ENCODE results near the gene WDFY4.

The WDFY4 gene

DNA sequence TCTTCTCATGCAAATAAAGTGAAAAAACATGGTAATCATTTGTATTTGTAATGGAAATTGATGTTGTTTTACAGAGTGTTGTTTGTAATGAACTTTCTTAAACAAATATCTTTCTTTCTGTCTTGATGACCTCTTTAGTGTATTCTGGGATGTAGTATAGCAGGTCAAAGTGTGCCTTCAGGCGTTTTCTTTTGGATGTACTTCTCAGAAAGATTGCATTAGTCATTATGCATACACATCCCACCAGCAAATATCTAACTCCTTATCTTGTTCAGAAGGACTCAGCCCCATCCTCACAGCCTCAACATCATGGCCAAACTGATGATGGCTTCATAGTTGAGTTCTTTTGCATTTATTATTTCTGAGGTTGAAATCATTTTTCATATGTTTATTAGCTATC lies 130.3 kb downstream of the WDFY4 start:
- H4K91ac ChIP-seq (ENCODE audit: low read depth, low read length) = no peak overlapping the region
- no peak overlapping the region for H4K12ac ChIP-seq (ENCODE audit: low read depth, low read length)
- no peak overlapping the region for H2BK12ac ChIP-seq (ENCODE audit: low read length)
- no peak overlapping the region for H2BK120ac ChIP-seq (ENCODE audit: insufficient read depth, low read length, poor library complexity)
- no CpG with 5 or more reads among the region's 1 CpG for WGBS (ENCODE audit: extremely low coverage, insufficient coverage, insufficient read length)
- H4K8ac ChIP-seq (ENCODE audit: low read depth, low read length) = no peak overlapping the region
- H2BK5ac ChIP-seq (ENCODE audit: low read depth, low read length, poor library complexity) = no peak overlapping the region
- H3K36me3 ChIP-seq (ENCODE audit: control insufficient read depth in 1 of 2, insufficient read depth in 2 of 2, low read length in 2 of 2) = no peaks in the 10 kb centered on the region
- no peaks in the 10 kb centered on the region for H3K79me2 ChIP-seq (ENCODE audit: control insufficient read depth, insufficient read depth, low read length, poor library complexity)
- H3K4me2 ChIP-seq (ENCODE audit: low read length) = no peak overlapping the region
- peaks cover 2% of the 10 kb centered on the region for H3K9me3 ChIP-seq (ENCODE audit: insufficient read depth, low read depth, low read length)
- peaks cover 0 to 4% of the 10 kb centered on the region in 2 experiments for H3K4me1 ChIP-seq (ENCODE audit: control insufficient read depth in 1 of 2, insufficient read depth in 2 of 2, low read length in 2 of 2)
- H3K14ac ChIP-seq (ENCODE audit: low read length) = no peak overlapping the region
- no peaks in the 10 kb centered on the region for H3K27me3 ChIP-seq (ENCODE audit: insufficient read depth, low read length)
- DNase-seq = no peak
- H3K18ac ChIP-seq (ENCODE audit: low read length) = no peak overlapping the region
- H3K79me1 ChIP-seq (ENCODE audit: low read length) = no peaks in the 10 kb centered on the region
- no peak overlapping the region for H3K23ac ChIP-seq (ENCODE audit: low read length)
- H3K4me3 ChIP-seq (ENCODE audit: low read depth, low read length) = no peak overlapping the region
- H2AFZ ChIP-seq (ENCODE audit: insufficient read depth, low read length, poor library complexity) = no peak overlapping the region
- H3K9ac ChIP-seq (ENCODE audit: low read length) = no peak overlapping the region
- H2AK5ac ChIP-seq (ENCODE audit: low read length) = no peak overlapping the region
- H3K27ac ChIP-seq (ENCODE audit: low read depth, low read length) = no peak overlapping the region
- no peak overlapping the region for H3K4ac ChIP-seq (ENCODE audit: low read depth, low read length)

DNA sequence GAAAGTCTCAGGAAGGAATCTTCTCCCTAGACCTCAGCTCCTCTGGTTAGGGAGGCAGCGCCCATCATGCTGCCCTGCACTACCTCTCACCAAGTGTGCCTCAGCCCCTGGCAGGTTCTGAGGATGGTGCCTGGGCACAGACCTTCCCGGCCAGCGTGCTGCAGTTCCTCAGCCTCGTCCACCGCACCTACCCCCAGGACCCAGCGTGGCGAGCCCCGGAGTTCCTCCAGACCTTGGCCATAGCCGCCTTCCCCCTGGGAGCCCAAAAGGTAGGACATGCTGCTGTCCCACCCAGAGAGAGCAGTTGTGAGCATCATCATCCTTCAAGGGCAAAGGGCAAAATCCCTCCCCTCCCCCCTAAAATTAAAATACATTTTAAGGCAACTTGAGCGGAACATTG lies 132.5 kb downstream of the WDFY4 start:
- Histone ChIP-seq H2AK5ac (ENCODE audit: low read length) (no peak overlapping the region), H3K14ac (ENCODE audit: low read length) (no peak overlapping the region), H4K91ac (ENCODE audit: low read depth, low read length) (no peak overlapping the region), H3K27me3 (ENCODE audit: insufficient read depth, low read length) (no peaks in the 10 kb centered on the region), H3K9ac (ENCODE audit: low read length) (no peak overlapping the region), H3K9me3 (ENCODE audit: insufficient read depth, low read depth, low read length) (peaks cover 4% of the 10 kb centered on the region), H3K4me1 (ENCODE audit: control insufficient read depth in 1 of 2, insufficient read depth in 2 of 2, low read length in 2 of 2) (no peaks in the 10 kb centered on the region), H3K23ac (ENCODE audit: low read length) (no peak overlapping the region), H2AFZ (ENCODE audit: insufficient read depth, low read length, poor library complexity) (no peak overlapping the region), H3K36me3 (ENCODE audit: control insufficient read depth in 1 of 2, insufficient read depth in 2 of 2, low read length in 2 of 2) (no peaks in the 10 kb centered on the region), H4K8ac (ENCODE audit: low read depth, low read length) (no peak overlapping the region), H3K27ac (ENCODE audit: low read depth, low read length) (no peak overlapping the region), H4K12ac (ENCODE audit: low read depth, low read length) (no peak overlapping the region), H3K4ac (ENCODE audit: low read depth, low read length) (no peak overlapping the region), H3K79me2 (ENCODE audit: control insufficient read depth, insufficient read depth, low read length, poor library complexity) (no peaks in the 10 kb centered on the region), H3K79me1 (ENCODE audit: low read length) (no peaks in the 10 kb centered on the region), H3K4me3 (ENCODE audit: low read depth, low read length) (no peak overlapping the region), H3K18ac (ENCODE audit: low read length) (no peak overlapping the region), H2BK120ac (ENCODE audit: insufficient read depth, low read length, poor library complexity) (no peak overlapping the region), H2BK12ac (ENCODE audit: low read length) (no peak overlapping the region), H2BK5ac (ENCODE audit: low read depth, low read length, poor library complexity) (no peak overlapping the region), H3K4me2 (ENCODE audit: low read length) (no peak overlapping the region)
- DNase-seq = no peak
- WGBS (ENCODE audit: extremely low coverage, insufficient coverage, insufficient read length) = no CpG with 5 or more reads among the region's 10 CpGs

DNA sequence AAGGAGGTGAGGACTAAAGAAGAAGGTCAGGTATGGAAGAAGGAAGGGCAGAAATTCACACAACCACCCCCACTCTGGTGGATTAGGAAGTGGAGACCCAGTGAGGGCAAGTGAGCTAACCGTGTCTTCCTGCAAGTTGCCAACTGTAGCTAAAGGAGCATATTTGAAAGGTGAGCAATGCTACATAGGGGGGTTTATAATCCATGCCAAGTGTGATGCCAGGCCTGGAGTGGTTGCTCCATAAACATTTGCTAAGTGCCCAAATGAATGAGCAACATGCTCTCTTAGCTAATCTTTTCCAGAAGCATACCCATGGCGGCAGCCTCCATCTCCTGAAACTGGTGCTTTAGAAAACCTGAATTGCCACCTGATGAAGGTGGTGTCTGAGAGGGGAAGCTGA lies 133.4 kb downstream of the WDFY4 start:
- Histone ChIP-seq H3K4me3 (ENCODE audit: low read depth, low read length) (no peak overlapping the region), H3K9me3 (ENCODE audit: insufficient read depth, low read depth, low read length) (peaks cover 4% of the 10 kb centered on the region), H2BK5ac (ENCODE audit: low read depth, low read length, poor library complexity) (no peak overlapping the region), H2BK120ac (ENCODE audit: insufficient read depth, low read length, poor library complexity) (no peak overlapping the region), H3K4me2 (ENCODE audit: low read length) (no peak overlapping the region), H3K36me3 (ENCODE audit: control insufficient read depth in 1 of 2, insufficient read depth in 2 of 2, low read length in 2 of 2) (no peaks in the 10 kb centered on the region), H3K14ac (ENCODE audit: low read length) (no peak overlapping the region), H2AFZ (ENCODE audit: insufficient read depth, low read length, poor library complexity) (no peak overlapping the region), H4K8ac (ENCODE audit: low read depth, low read length) (no peak overlapping the region), H4K91ac (ENCODE audit: low read depth, low read length) (no peak overlapping the region), H3K79me1 (ENCODE audit: low read length) (no peaks in the 10 kb centered on the region), H3K27me3 (ENCODE audit: insufficient read depth, low read length) (no peaks in the 10 kb centered on the region), H3K18ac (ENCODE audit: low read length) (no peak overlapping the region), H3K23ac (ENCODE audit: low read length) (no peak overlapping the region), H2BK12ac (ENCODE audit: low read length) (no peak overlapping the region), H3K9ac (ENCODE audit: low read length) (no peak overlapping the region), H3K79me2 (ENCODE audit: control insufficient read depth, insufficient read depth, low read length, poor library complexity) (no peaks in the 10 kb centered on the region), H3K4ac (ENCODE audit: low read depth, low read length) (no peak overlapping the region), H2AK5ac (ENCODE audit: low read length) (no peak overlapping the region), H3K4me1 (ENCODE audit: control insufficient read depth in 1 of 2, insufficient read depth in 2 of 2, low read length in 2 of 2) (no peaks in the 10 kb centered on the region), H4K12ac (ENCODE audit: low read depth, low read length) (no peak overlapping the region), H3K27ac (ENCODE audit: low read depth, low read length) (no peak overlapping the region)
- no peak for DNase-seq
- WGBS (ENCODE audit: extremely low coverage, insufficient coverage, insufficient read length) = no CpG with 5 or more reads among the region's 2 CpGs

DNA sequence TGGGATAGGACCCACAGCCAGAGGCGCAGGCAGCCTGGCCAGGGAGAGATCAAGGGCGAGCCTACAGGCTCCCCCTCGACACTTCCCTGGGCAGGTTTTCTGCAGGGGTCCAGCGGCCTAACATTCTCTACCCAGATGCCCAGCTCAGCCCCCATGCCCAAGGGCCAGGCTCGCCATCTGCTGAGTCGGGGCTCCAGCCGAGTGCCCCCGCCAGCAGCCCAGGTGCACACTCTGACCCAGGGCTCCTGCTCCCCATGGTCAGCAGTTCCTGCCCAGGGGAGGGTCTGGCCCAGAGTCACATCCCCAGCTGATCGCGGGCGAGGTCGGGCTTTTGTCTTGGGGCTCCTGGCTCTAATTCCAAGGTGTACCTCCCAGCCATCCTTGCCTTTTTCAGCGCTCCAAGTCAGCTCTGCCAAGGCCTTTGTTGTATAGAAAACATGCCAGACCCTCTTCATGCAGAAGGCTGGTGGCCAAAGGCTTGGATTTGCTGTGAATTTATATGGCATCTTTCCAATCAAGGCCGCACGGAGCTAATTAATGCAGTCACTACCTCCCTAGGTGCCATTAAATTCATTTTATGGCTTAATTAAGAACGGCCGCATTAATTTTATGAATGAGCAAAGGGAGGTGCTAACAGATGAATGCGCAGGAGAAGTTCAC lies 134.3 kb downstream of the WDFY4 start:
- Histone ChIP-seq H3K27me3 (ENCODE audit: insufficient read depth, low read length) (no peaks in the 10 kb centered on the region), H4K91ac (ENCODE audit: low read depth, low read length) (no peak overlapping the region), H3K27ac (ENCODE audit: low read depth, low read length) (no peak overlapping the region), H4K12ac (ENCODE audit: low read depth, low read length) (no peak overlapping the region), H3K4me3 (ENCODE audit: low read depth, low read length) (no peak overlapping the region), H3K9ac (ENCODE audit: low read length) (no peak overlapping the region), H2BK12ac (ENCODE audit: low read length) (no peak overlapping the region), H3K4me2 (ENCODE audit: low read length) (no peak overlapping the region), H2BK120ac (ENCODE audit: insufficient read depth, low read length, poor library complexity) (no peak overlapping the region), H3K4me1 (ENCODE audit: control insufficient read depth in 1 of 2, insufficient read depth in 2 of 2, low read length in 2 of 2) (no peaks in the 10 kb centered on the region), H3K79me2 (ENCODE audit: control insufficient read depth, insufficient read depth, low read length, poor library complexity) (no peaks in the 10 kb centered on the region), H2BK5ac (ENCODE audit: low read depth, low read length, poor library complexity) (no peak overlapping the region), H3K79me1 (ENCODE audit: low read length) (no peaks in the 10 kb centered on the region), H2AK5ac (ENCODE audit: low read length) (no peak overlapping the region), H3K9me3 (ENCODE audit: insufficient read depth, low read depth, low read length) (peaks cover 2% of the 10 kb centered on the region), H3K4ac (ENCODE audit: low read depth, low read length) (no peak overlapping the region), H3K23ac (ENCODE audit: low read length) (no peak overlapping the region), H3K36me3 (ENCODE audit: control insufficient read depth in 1 of 2, insufficient read depth in 2 of 2, low read length in 2 of 2) (no peaks in the 10 kb centered on the region), H2AFZ (ENCODE audit: insufficient read depth, low read length, poor library complexity) (no peak overlapping the region), H4K8ac (ENCODE audit: low read depth, low read length) (no peak overlapping the region), H3K18ac (ENCODE audit: low read length) (no peak overlapping the region), H3K14ac (ENCODE audit: low read length) (no peak overlapping the region)
- no peak for DNase-seq
- no CpG with 5 or more reads among the region's 18 CpGs for WGBS (ENCODE audit: extremely low coverage, insufficient coverage, insufficient read length)
